ENCODE results near the gene NDUFS7.
A peak's percentile ranks its signal among the peaks of the same experiment; 100 is the strongest.

NDUFS7 gene

DNA sequence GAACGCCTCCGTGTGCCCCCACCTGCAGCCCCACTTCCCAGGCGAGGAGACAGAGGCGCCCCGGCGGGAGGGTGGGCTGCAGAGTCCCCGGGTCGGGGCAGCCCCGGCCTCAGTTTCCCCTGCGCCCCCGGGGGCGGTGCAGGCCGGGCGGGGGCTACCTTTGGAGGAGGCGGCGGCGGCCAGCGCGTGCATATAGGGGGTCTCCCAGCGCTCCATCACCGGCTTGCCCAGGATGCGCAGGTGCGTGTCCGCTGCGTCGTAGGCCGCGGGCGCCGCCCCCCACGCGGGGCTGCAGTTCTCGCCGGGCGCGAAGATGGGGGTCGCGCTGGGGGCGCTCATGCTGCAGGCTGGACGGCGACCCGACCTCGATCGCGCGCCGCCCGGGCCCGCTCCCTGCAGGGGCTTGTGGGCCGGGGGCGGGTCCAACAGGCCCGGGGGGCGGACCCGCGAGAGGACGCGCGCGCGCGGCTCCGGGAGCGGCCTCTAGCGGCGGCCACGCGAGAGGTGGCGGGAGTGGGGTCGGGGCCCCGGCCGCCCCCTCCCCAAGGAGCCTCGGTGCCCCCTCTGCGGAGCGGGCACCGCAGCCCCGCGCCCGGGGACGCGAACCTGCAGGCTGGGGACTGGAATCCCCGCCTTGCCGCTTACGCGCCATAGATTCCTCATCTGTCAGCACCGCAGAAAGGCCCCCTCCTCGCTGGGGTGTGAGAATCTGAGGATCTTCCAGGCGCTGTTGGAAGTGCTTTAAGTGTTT lies 17.6 kb downstream of the NDUFS7 start, which contains the start of gene GAMT:
TSS of gene GAMT (minus strand) at position 405 of the 751 bp plus-strand sequence. CDS start at position 339, 66 bp downstream.
- peak in 2 of 4 experiments; percentile 68 to 74 for DNase-seq

DNA sequence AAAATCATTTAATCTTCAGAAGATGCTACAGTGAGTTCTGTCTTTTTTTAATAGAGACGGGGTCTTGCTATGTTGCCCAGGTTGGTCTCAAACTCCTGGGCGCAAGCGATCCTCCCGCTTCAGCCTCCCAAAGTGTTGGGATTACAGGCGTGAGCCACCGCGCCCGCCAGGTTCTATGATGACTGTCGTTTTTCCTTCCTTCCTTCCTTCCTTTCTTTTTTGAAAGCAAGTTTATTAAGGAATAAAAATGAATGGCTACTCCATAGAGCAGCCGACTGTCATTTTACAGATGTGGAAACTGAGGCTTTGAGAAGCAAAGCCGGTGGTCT lies 18.1 kb downstream of the NDUFS7 start:
- DNase-seq: no peak

DNA sequence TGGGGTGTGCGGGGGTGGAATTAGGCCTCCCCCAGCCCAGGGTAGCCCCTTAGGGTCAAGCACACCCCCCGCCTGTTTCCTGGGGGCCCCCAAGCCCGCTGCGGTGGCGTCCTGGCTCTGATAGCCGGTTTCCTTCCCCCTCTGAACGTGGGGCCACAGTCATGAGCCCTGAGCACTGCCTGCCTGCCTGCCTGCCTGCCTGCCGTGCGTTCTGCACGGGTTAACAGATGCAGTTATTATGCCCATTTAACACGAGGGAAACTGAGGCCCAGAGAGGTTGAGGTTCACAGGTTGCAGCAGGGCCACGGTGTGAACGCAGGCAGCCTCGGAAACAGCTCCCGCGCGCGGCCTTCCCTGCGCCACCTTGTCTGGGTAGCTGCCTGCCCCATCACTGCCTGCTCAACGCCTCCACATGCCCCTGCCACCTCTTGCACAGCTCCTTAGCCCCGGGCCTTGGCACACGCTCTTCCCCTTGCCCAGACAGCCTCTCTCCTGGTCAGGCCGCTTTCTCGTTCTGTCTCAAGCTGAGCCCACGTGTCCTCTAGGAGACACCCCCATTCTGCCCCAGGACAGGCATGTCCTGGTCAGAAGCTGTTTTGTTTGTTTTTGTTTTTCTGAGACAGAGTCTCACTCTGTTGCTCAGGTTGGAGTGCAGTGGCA lies 18.8 kb downstream of the NDUFS7 start:
- DNase-seq: peak in 3 of 4 experiments; percentile 22 to 46 (median 28)

DNA sequence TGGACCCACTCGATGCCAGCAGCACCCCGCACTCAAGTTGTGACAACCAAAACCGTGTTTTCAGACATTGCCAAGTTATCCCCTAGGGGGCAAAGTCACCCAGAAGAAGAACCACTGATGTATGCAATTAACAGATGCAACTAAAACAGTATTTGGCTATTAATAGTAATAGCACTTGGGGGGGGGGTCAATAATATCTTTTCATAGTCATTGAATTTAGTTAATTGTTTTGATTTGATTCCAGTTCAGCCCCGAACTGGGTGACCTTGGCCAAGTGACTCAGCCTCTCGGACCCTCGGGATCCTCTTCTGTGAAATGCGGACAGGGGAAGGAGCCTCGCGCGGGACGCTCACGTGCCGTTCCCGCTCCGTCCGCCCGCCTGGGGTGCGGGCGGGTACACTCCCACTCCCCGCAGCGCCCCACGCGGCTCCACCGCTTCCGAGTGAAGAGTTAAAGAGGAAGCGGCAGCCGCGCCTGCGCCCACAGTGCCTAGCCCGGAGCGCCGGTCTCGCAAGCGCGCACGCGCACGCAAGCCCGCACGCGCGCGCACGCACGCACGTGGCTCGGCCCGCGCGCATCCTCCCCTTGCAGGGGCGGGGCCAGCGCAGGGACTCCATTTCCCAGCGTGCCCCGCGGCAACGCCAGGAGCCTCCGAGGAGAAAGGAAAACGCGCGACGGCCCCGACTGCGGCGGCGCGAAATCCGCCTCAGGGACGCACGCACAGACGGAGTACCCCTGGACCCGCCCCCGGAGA lies 23.2 kb downstream of the NDUFS7 start:
- peak; percentile 99 to 100 (median 100) for DNase-seq

DNA sequence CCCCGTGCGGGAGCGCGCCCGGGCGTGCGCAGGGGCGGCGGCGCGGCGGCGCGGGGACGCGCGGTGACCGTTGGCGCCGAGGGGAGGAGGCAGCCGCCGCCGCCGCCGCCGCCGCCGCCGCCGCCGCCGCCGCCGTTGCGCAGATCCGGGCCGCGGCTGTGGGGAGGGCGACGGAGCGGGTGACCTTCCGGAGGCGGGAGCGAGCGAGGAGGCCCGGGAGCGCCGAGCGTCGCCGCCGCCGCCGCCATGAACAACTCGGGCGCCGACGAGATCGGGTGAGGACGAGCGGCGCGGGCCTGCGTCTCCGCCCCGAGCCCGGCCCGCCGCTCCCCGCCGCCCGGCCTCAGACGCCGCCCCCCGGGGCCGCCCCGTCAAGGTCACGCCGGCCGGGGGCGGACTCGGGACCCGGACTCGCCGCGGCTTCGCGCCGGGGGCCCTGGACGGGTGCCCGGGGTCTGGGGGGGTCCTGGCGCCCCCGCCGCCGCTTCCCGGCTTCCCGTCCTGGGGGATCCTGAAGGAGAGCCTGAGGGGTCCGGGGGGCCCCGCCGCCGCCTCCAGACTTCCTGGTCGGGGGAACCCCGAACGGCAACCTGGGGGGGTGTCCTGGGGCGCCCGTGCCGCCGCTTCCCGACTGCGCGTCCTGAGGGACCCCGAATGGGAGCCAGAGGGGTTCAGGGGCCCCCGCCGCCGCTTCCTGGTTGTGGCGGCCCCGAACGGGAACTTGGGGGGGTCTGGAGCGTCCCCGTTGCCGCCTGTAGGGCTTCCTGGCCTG lies 24.0 kb downstream of the NDUFS7 start, which contains the start of gene DAZAP1:
TSS of gene DAZAP1 (plus strand) at position 59 of the 772 bp plus-strand sequence. CDS start at position 247, 188 bp downstream.
- DNase-seq: peak in 3 of 4 experiments; percentile 35 to 56 (median 36)

DNA sequence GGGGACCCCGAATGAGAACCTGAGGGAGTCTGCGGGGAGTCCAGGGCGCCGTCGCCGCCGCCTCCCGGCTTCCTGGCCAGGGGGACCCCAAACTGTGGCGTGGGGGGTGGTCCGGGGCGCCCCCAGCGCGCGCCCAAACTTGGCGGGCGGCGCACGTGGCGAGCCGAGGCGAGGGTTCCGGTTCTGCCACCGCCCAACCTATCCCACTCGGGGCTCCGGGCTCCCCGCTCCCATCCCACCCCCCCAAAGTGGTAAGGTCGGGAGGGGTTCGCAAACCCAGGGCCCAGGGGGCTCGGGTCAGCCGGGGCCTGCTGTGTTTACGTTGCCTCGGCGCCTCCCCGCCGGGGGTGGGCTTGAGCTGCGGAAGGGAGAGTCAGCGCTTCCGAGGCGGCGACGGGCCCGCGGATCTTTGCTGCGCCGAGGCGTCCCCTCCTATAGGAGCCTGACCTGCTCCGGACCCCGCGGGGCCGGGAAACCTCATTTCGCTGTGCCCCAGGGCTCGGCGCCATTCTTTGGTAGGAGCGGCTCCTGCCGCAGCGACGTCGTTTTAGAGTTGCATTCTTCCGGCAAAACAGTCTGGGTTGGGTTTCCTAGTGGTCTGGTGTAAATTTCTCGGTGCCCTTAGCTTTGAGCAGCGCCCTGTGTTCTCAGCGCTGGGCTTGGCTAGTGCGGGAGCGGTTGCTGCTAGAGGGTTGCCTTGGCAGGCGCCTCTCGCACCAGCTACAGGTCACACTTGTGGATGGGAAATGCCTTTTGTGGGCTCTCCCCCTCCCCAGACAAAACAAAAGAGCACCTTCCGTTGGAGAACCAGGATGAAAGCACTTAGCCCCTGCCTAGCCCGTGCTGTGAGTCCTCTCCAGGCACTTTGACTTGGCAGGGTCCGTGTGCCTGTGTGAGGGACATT lies 24.8 kb downstream of the NDUFS7 start:
- peak; percentile 49 to 80 (median 64) for DNase-seq

DNA sequence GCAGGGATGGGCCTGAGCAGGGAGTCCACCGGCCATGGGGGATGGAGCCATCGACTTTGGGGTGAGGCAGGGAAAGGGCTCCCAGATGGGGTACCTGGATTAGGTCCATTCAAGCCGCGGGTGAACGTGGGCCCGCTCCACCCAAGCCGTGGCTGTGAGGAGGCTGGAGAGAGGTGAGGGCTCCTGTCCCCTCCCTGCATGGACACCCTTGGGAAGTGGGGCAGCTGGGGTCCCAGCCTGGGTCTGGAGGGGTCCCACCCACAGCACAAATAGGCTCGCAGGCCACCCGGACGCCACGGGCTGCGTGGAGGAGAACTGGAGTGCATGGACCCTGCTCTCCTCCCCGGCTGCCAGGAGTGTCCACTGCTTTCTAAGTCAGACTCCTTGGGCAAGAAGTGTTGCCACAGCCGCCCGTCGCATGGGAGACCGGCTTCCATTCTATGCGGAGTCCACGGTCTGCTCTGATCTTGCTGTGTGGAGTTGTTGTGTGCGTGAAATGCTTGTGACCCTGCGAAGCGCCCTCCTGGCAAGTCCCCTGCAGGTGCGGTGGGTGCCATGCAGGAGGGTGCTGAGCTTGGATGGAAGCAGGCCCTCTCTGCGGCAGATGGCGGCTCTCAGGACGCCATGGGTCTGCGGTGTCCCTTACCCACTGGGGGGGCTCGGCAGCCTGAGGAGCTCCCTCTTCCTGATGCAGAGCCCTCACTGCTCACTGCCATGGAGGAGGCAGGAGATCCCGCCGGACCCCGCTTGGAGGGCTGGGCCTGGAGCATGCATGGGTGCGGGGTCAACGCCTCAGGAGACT lies 25.7 kb downstream of the NDUFS7 start:
- no peak for DNase-seq

DNA sequence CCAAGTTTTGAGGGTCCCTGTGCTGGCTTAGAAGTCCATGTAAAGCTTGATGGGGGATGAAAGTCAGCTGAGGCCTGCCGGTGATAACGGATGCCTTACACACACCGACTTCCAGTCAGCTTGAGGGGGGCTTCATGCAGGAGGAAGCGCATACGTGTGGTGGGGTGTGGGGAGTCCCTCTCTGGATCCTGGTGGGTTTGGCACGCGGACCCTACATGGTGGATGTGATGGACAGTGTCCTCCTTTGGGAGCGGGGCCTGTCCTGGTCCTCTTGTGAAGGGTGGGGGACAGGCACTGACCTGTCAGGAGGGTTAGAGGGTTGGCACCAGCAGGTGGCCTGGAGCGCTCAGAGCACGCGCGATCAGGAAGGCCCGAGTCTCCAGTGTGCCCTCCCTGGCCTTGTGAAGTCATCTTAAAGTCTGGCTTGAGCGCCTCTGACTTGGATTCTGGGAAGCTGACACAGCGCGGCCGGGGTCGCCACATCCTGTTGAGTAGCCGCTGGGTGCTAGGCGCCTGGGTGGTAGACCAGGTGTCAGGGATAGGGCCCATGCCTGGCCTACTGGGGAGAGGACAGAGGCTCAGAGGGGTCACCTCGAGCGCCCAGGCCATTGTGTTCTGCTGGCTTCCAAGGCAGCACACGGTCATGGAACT lies 26.6 kb downstream of the NDUFS7 start:
- DNase-seq: peak in 3 of 4 experiments; percentile 16 to 43 (median 19)

DNA sequence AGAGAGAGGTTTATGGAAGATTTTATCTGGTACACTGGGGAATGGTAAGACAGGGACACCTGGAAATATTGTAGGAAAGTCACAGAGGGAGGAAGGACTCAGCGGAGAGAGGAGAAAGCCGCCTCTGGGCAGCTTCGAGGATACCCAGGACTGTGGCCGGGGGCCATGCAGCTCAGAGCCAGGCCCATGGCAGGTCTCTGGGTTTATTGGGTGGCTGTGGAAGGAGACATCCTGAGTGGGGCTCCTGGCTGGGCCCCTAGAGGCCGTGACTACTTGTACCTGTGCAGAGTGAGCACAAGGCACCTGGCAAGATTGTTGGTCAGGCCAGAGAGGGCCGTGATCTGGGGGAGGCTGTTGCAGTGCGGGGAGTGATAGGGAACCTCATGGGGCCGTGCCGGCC lies 27.1 kb downstream of the NDUFS7 start:
- no peak for DNase-seq

DNA sequence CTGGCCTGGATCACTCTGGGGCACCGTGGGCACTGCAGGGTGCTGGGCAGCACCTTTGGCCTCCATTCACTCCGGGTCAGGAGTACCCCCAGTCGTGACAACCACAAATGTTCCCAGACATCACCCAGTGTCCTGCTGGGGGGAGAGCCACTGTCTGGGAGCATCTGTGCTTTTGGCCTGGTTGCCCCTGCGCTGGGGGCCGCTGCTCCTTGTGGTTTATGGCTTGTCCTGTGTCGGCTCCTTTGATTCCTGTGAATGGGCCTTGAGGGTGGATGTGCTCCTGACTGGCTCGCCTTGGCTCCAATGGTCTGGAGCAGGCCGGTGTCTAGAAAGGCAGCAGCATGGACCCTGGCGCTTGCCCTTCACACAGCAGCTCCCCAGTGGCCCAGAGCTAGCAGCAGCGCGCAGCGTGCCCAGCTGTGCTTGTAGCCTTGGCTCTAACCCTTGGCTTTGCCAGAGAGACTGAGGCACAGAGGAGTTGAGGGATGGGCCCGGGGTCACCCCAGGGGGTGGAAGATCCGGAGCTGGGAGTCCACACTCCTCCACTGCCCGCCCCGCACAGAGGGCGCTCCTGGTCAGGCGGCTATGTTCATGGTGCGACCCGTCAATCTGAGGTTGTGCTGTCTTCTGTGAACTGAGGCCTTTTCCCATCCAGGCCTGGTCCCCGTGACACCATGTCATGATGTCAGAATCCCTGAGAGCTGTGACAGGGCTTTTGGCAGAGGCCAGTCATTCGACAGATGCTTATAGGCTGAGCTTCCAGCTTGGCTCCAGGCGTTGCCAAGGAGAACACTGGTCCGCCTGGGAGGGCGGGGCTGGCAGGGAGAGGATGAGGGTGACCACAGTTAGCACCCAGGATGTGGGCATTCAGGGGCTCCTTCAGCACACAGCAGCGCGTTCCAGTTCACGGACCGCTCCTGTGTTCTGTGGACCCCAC lies 27.8 kb downstream of the NDUFS7 start:
- no peak for DNase-seq

DNA sequence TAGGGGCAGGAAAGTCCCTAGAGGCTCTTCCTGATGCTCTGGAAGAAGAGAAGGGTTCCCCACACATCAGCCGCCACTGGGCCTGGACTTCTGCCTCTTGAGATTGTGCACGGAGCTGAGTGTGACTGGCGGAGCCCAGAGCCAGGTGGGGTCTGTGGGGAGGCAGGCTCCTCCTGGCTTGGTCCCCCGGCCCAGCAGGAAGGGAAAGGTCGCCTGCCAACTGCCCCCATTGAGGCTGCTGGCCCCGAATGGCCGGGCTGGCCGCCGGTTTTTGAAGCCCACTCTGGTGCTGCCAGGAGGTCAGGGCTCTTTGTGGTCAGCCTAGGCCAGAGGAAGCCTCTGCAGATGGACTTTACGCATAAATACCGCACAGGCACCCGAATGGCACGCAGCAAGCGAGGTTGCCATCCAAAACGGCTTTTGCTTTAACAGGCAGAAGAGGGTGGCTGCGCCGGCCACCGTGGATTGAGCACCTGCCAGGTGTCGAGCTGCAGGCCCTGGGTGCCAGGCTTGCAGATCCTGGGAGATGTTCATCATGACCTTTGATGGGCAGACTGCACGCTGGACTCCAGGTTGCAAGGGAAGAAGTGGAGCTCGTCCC lies 28.7 kb downstream of the NDUFS7 start:
- no peak for DNase-seq

DNA sequence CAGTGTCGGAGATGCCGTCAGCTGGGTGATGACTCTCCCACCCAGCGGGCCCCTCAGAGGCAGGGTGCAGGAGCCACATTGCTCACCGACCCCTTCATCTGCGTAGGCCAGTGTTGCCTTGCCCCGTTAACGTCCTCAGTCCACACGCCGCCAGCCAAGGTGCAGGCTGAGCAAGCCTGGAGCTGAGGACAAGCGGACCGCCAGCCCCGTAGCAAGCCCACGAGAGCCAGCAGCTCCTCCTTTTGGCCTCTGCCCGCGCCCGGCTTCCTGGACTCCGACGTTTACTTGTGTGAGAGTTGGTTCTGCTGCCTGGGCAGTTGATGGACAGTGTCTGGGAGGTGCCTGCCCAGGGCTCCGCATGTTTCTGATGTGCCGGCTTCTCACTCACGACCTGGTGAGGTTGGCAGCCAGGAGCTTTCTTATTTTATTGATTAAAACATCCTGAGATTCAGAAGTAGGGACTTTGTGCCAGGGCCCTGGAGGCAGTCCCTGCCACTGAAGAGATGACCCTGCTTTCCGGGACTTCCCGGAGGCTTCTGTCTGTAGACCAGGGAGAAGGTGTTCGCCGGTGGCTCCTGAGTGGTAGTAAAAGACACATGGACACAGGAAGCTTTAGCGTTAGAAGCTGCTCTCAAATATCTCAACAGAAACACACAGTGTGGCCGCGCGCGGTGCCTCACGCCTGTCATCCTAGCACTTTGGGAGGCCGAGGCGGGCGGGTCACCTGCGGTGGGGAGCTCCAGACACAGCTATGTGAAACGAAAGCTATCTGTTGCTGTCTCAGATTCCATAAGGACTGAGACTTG lies 29.5 kb downstream of the NDUFS7 start:
- DNase-seq: no peak

DNA sequence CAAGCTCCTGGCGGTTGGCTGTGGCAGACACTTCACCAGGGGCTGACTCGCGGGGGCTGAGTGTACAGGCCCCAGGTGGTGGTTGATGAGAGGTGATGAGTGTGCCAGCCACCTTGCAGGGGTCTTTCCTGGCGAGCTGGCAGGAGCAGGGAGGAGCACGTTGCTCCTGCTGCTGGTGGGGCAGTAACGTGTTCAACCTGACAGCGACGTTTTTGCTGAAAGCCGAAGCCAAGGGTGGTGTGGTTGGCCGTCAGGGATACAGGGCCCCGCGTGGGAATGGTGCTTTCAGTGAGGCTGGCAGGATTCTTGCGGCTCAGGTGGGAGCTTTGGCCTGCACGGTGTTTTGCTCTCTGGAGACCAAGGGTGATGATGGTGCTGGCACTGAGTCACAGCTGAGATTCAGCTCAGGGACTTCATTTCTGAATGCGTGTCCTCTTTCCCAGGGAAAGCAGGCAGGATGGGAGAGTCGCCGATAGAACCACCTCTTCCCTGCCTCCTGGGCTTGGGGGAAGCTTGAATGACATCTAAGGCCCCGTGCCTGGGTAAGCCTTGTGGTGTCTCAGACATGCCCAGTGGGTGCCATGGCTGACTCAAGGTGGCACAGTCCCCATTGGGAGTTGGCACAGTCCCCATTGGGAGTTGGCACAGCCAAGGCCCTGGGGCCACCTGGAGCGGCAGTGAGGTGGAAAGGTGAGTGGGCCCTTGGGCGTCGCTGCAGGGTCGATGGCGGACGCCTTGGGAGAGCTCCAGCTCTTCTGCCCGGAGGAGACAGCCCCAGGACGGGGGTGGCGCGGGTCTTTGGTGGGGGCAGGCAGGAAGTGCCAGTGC lies 32.5 kb downstream of the NDUFS7 start:
- DNase-seq: no peak

DNA sequence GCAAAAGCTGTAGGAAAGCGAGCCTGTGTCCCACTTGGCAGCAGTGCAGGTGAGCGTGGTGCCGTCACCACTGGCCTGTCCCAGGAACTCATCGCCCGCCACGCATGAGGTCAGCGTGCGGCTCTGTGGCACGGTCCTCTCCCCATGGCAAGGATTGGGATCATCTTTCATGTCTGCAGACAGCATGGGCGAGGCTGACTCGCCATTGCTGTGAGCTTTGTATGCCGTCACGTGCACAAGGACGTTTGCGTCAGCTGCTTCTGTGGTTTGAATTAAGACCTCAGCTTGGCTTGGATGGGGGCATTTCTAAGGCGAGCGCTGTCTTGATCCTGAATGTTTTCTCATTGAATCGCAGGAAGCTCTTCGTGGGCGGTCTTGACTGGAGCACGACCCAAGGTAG lies 33.4 kb downstream of the NDUFS7 start:
- DNase-seq: no peak

DNA sequence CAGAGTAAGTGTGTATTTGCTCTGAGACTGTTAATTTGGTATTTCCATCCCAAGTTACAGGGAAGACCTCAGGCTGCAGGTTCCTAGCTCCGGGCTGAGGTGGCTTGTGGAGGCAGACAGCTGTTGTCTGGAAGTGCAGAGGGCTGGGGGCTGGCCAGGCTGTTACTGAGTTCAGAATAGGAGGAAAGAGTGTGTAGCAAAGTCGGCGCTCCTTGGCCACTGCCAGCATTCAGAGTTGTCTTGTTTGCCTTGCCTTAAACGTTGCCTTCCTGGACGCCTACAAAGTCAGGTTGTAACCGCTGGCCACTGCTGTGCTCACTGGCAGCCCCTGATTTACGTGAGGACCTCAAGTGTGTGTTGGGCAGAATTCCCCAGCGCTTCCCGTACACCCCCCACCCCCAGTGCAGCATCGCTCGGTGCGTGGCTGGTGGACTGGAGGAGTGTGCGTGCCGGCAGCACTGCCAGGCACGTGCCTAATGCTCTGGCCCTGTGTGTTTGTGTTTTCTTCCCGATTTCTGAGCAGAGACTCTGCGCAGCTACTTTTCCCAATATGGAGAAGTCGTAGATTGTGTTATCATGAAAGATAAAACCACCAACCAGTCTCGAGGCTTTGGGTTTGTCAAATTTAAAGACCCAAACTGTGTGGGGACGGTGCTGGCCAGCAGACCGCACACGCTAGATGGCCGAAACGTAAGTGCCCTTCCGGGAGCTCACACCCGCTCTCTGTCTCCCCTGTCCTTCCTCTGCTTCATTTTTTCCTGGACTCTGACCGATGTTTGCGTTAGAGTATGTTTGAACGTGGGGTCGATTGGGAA lies 34.2 kb downstream of the NDUFS7 start:
- DNase-seq: no peak

DNA sequence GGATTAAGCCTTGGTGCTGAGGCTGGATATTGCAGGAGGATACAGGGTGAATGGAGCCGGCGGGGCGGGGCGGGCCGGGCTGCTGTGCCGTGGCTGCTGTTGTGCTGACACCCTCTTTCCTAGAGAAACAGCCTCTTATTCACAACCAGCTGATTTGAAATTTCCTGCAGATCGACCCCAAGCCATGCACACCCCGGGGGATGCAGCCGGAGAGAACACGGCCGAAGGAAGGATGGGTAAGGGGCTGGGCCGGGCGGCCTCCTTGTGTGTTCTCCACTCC lies 34.7 kb downstream of the NDUFS7 start:
- DNase-seq: no peak

Measured in suppressor macrophage (primary cell).